ENCODE measurements around the gene CDK12. TPM values are rescaled to one million over a fixed set of nuclear protein-coding genes. Genes with fewer than 3 reads are reported as not detected.

Gene CDK12
- total RNA-seq, 1 experiment from 2014 or later, result 67.0 TPM

GRCh38 chr17:39582658-39583057 is 121.4 kb downstream of the CDK12 start:
- no peak for DNase-seq
- Histone ChIP-seq H3K4me2 (ENCODE audit: low read depth, low read length, poor library complexity, severe bottlenecking) (no peak overlapping the region), H3K9me3 (ENCODE audit: low read length) (no peaks in the 10 kb centered on the region), H3K4me1 (ENCODE audit: low read length) (no peaks in the 10 kb centered on the region), H3K9me2 (replicated peaks; ENCODE audit: insufficient read depth, low read length) (no peaks in the 10 kb centered on the region), H3K36me3 (ENCODE audit: insufficient read depth, low read length) (no peaks in the 10 kb centered on the region), H3K9ac (ENCODE audit: low read length) (no peak overlapping the region), H3K79me2 (ENCODE audit: low read length) (no peaks in the 10 kb centered on the region), H3K27ac (ENCODE audit: low read length) (no peak overlapping the region), H2AFZ (ENCODE audit: low read length) (no peak overlapping the region), H3K4me3 (ENCODE audit: low read length) (no peak overlapping the region), H4K20me1 (ENCODE audit: insufficient read depth, low read depth, low read length) (no peaks in the 10 kb centered on the region), H3K27me3 (ENCODE audit: low read length) (no peaks in the 10 kb centered on the region)

Small RNA genes lying within 50 kb of the gene (small RNA-seq; reads per million reads assigned to genes)
- not detected for gene RNU6-233P

Other genes starting within 250 kb of the CDK12 start
- gene STAC2, start 235.5 kb upstream of the CDK12 start, total RNA-seq (2014; rRNA removed; shearing (Covaris generic); ENCODE audit: low replicate concordance), result not detected in 2 replicates
- 14.3 and 27.0 TPM in 2 replicates for gene FBXL20, start 59.9 kb upstream of the CDK12 start, total RNA-seq (2014; rRNA removed; shearing (Covaris generic); ENCODE audit: low replicate concordance)
- gene MED1, start 10.2 kb upstream of the CDK12 start, total RNA-seq (2014; rRNA removed; shearing (Covaris generic); ENCODE audit: low replicate concordance), result 26.0 and 40.0 TPM in 2 replicates
- gene NEUROD2, start 146.4 kb downstream of the CDK12 start, total RNA-seq (2014; rRNA removed; shearing (Covaris generic); ENCODE audit: low replicate concordance), result not detected in 2 replicates
- not detected in 2 replicates for gene PPP1R1B, start 165.5 kb downstream of the CDK12 start, total RNA-seq (2014; rRNA removed; shearing (Covaris generic); ENCODE audit: low replicate concordance)
- gene STARD3, start 175.7 kb downstream of the CDK12 start, total RNA-seq (2014; rRNA removed; shearing (Covaris generic); ENCODE audit: low replicate concordance), result 42.9 and 43.5 TPM in 2 replicates
- 1.5 and 1.9 TPM in 2 replicates for gene TCAP, start 203.9 kb downstream of the CDK12 start, total RNA-seq (2014; rRNA removed; shearing (Covaris generic); ENCODE audit: low replicate concordance)
- gene PNMT, start 207.0 kb downstream of the CDK12 start, total RNA-seq (2014; rRNA removed; shearing (Covaris generic); ENCODE audit: low replicate concordance), result 6.8 TPM in 1 of 2 replicates, not detected in the other
- gene PGAP3, start 226.6 kb downstream of the CDK12 start, total RNA-seq (2014; rRNA removed; shearing (Covaris generic); ENCODE audit: low replicate concordance), result 10.6 and 20.2 TPM in 2 replicates
- 7.3 and 10.9 TPM in 2 replicates for gene ERBB2, start 238.6 kb downstream of the CDK12 start, total RNA-seq (2014; rRNA removed; shearing (Covaris generic); ENCODE audit: low replicate concordance)